Subcutaneous abdominal adipose tissue (tissue), 5 donors: ENCODE measurements around the gene RAMACL.
"Not testable (repeated sequence)": the region's sequence is repeated elsewhere in the genome, so short reads cannot be mapped to it uniquely, and the experiment has no call there.

Source experiments
- H3K27ac ChIP-seq: one replicate; pipeline ENCODE4 v1.7.0; 2013; ENCODE audit warnings: low read depth, mild to moderate bottlenecking, inconsistent platforms, low read length, moderate library complexity
- H3K27me3 ChIP-seq, 5 donors: one replicate each; pipeline ENCODE4 v1.7.0; 2013; ENCODE audit warnings: low read length in 5 of 5, inconsistent platforms in 1 of 5; ENCODE audit not compliant: control insufficient read depth in 5 of 5, insufficient read depth in 4 of 5
- H3K36me3 ChIP-seq, 5 donors: one replicate each; pipeline ENCODE4 v1.7.0; 2013; ENCODE audit warnings: low read length in 5 of 5; ENCODE audit not compliant: control insufficient read depth in 5 of 5, insufficient read depth in 5 of 5
- H3K4me1 ChIP-seq, 5 donors: one replicate each; pipeline ENCODE4 v1.7.0; 2013; ENCODE audit warnings: low read length in 5 of 5, mild to moderate bottlenecking in 3 of 5, moderate library complexity in 1 of 5; ENCODE audit not compliant: control insufficient read depth in 5 of 5, insufficient read depth in 5 of 5
- H3K4me3 ChIP-seq, 5 donors: one replicate each; pipeline ENCODE4 v1.7.0; 2013; ENCODE audit warnings: low read length in 5 of 5, low read depth in 1 of 5
- H3K9ac ChIP-seq, 5 donors: one replicate each; pipeline ENCODE4 v1.7.0; 2013; ENCODE audit warnings: low read length in 5 of 5, mild to moderate bottlenecking in 4 of 5, moderate library complexity in 3 of 5
- H3K9me3 ChIP-seq, 5 donors: one replicate each; pipeline ENCODE4 v1.7.0; 2013; ENCODE audit warnings: low read length in 5 of 5; ENCODE audit not compliant: control insufficient read depth in 5 of 5
- donor health status: healthy.
- donor health status: healthy.
- donor health status: healthy.
- donor health status: healthy.
- donor health status: healthy.

RAMACL gene

DNA sequence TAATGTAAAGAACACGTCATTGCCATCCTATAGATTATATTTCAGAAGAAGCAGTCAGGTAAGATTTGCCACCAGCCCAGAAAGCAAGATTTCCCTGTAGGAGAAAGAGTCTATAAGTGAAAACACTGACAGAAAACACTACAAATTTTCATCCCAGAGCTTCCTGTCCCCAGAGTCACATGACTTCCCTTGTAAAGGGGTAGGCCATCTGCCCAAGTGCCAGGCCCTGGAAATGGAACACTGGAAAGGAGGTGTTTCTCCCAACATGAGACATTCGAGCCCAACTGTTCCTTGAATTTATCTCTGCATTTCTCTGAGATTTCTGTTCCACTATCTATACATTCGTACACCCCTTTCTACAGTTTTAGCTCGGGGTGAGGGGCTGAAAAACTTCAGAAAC is 46.9 kb downstream of the RAMACL start:
- H3K36me3 ChIP-seq = peaks cover 0 to 29% (median 19%) of the 10 kb centered on the region in 5 donors
- no peaks in the 10 kb centered on the region for H3K27me3 ChIP-seq

DNA sequence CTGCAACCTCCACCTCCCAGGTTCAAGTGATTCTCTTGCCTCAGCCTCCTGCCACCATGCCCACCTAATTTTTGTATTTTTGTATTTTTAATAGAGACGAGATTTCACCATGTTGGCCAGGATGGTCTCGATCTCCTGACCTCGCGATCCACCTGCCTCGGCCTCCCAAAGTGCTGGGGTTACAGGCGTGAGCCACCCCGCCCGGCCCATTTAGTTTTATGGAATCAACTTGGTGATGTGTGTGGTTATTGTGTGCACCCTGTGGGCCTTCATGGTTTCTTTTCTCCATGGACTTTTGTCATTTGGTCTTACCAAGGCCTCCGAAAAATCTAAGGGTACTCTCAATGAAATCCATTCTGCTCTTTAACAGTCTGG is 47.5 kb downstream of the RAMACL start:
- not testable (repeated sequence) for H3K27me3 ChIP-seq, H3K4me3 ChIP-seq, H3K9ac ChIP-seq, H3K9me3 ChIP-seq, H3K27ac ChIP-seq
- peaks cover 0 to 41% (median 0%) of the 10 kb centered on the region in 5 donors for H3K4me1 ChIP-seq
- peaks cover 0 to 34% (median 19%) of the 10 kb centered on the region in 5 donors for H3K36me3 ChIP-seq

More for the DNA sequence above, 46.9 kb downstream of the RAMACL start:
- Histone ChIP-seq H3K4me1 (peaks cover 0 to 41% (median 0%) of the 10 kb centered on the region in 5 donors), H3K4me3 (no peak overlapping the region), H3K9ac (no peak overlapping the region), H3K9me3 (no peaks in the 10 kb centered on the region), H3K27ac (no peak overlapping the region)

DNA sequence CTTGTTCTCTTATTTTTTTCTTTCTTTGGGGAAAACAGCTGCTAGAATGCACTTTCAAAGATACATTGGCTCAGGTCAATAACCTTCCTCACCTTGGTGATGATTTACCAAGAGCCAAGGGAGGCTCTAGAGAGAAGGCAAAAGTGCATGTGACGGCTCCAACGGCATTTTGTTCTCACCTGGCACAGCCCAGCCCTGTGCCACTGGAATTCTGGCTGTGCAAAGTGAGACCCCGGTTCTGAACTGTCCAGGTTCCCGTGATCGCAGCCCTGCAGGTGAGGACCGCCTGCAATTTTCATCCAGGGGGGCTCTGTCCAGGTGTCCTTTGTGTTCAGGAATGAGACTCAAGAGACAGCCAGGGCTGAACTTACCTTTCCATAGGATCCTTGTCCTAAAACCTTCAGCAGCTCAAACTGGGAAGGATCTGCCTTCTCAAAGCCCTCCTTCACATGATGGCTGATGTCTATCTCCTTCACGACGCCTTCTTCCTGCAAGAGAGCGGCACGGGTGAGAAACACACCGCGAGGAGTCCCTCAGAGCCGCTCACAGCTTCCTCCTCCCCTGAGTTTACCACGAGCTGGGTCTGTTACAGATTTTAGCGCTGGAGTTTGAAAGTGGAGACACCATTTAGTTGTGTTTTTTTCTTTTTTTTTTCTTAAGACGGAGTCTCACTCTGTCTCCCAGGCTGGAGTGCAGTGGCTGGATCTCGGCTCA is 48.0 kb downstream of the RAMACL start:
- peaks cover 0 to 41% (median 0%) of the 10 kb centered on the region in 5 donors for H3K4me1 ChIP-seq

DNA sequence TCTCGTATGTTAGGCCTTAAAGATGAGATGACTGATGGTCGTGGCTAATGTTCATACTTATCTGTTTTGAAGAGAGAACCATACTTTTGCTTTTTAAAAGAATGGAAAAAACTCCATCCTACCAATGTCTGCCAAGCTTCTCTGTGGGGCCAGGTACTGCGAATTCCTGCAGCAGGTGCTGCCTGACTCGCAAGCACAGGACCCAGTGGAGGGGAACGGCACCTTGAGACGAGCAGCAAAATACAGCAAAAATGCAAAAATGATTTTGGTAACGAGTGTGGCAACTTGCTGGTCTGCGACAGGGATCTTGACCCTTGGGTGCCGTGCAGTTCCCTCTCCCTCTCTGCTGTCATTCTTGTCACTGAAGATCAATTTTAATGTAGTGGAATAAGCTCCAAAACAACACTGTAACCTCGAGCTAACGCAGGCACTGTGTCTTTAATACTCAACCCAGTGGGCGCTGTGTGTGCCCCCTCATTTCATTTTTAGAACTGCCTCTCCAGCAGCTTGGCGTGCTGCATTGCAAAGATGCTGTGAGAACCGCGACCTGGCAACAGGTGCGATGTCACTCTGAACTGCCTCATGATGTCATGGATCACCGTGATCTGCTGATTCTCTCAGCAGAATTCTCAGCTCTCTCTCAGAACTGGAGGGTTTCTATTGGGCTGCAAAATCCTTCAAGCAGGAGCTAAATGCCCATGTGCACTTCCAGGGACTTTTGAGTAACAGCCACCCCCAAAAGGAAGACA is 51.6 kb downstream of the RAMACL start:
- peaks cover 0 to 64% (median 40%) of the 10 kb centered on the region in 5 donors for H3K36me3 ChIP-seq
- no peaks in the 10 kb centered on the region for H3K27me3 ChIP-seq
- no peak overlapping the region for H3K4me3 ChIP-seq
- peaks cover 0 to 8% (median 0%) of the 10 kb centered on the region in 5 donors for H3K4me1 ChIP-seq
- H3K9me3 ChIP-seq = no peaks in the 10 kb centered on the region
- H3K27ac ChIP-seq = no peak overlapping the region
- H3K9ac ChIP-seq = no peak overlapping the region

More for the DNA sequence above, 48.0 kb downstream of the RAMACL start:
- Histone ChIP-seq H3K27me3 (no peaks in the 10 kb centered on the region), H3K9ac (no peak overlapping the region), H3K27ac (no peak overlapping the region), H3K9me3 (no peaks in the 10 kb centered on the region), H3K36me3 (peaks cover 0 to 36% (median 19%) of the 10 kb centered on the region in 5 donors), H3K4me3 (no peak overlapping the region)

DNA sequence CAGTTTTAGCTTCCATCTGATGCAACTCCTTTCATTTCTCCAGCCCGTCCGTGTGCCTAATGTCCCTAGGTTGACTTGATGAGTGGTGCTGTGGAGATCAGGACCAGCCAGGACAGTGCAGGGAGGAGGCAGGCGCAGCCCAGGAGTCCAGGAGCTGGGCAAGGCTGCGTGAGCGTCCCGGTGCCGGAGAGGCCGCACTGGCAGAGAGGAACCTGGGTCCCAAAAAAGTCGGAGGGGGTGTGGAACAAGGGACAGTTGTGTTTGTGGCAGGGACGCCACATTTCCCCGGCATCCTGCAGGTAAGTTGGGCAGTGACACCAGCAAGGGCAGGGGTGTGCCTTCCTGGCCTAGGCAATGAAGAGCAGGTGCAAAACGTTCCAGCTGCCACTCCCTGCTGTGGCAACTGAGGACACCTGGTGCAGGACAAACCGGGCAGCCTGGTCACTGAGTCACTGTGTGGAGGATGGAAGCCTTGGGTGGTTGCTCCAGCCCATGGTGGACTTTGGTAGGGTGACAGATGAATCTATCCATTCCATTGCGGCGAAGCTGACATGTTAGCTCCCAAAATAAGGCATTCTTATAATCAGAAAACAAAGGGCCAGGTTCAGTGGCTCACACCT is 53.2 kb downstream of the RAMACL start:
- Histone ChIP-seq H3K4me1 (no peaks in the 10 kb centered on the region), H3K27ac (no peak overlapping the region), H3K36me3 (peaks cover 0 to 64% (median 39%) of the 10 kb centered on the region in 5 donors), H3K9ac (no peak overlapping the region), H3K4me3 (no peak overlapping the region), H3K27me3 (no peaks in the 10 kb centered on the region), H3K9me3 (no peaks in the 10 kb centered on the region)
